Measurements from ENCODE around the gene FAF2.
"Not testable (repeated sequence)": the region's sequence is repeated elsewhere in the genome, so short reads cannot be mapped to it uniquely, and the experiment has no call there.

Gene FAF2

DNA sequence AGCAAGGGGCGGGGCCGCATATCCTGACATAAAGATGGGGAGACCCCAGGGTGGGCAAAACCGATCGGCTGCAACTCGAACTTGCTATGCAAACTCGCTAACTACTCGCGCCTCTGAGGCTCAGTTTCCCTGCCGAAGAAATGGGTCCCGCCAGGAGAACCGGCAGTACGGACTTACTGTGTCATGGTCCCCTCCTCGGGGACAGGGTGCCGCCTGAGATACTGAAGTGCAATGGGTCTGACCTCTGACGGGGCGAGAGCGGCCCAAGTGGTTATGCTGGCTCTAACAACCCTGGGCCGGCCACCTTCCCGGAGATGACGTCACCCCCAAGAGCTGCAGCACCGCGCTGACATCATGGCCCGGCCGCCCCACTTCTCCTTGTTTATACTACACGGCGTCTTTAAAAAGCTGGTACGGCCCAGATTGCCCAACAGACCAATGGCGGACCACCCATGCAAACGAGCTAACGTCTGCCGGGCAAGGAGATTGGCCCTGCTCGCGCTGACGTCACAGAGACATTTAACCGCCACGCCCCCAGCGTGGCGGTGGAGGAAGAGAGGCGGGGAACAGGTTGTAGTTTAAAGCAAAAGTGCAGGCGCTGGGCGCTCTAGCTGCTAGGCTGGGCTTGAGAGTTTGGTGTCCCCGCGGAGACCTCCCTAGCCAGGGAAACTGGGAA is 89.5 kb downstream of the FAF2 start:
- in situ Hi-C loops (cut with MboI; ENCODE audit: low pct_unique_long_range_greater_than_20kb, low sequenced_read_pairs), result no loop called here
- DNase-seq, result peak; percentile 99

DNA sequence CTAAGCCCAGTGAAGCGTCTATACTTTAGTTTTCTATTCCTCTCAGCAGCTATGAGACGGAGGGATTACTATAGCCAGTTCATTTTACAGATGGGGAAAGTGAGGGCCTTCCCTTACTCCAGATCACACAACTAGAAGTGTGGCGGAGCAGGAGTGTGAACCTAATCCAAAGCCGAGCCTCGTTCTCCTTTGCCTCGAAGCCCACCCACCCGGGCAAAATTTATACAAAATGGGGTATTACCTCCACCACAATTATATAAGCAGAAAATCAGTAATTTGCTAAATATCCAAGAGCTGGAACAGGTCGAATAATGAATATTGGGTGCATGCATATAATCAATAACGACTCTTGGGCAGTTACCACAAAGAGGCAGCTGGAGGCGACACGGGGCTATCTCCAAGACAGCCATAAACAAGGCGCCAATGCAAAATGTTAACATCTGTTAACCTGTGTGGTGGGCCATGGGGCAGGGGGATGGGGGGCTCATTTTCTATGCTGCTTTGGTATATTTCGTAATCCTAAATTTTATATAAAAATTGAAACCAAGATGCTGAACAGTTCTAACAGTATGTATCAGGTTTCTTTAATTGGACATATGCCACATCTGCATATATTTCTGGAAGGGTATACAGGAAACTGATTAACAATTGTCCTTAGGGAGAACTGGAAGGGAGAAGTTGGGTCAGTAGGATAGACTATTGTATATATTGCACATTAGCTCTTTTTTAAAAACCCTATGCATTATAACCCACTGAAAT is 90.2 kb downstream of the FAF2 start:
- in situ Hi-C loops (cut with MboI; ENCODE audit: low pct_unique_long_range_greater_than_20kb, low sequenced_read_pairs), result no loop called here
- DNase-seq, result peak; percentile 27

DNA sequence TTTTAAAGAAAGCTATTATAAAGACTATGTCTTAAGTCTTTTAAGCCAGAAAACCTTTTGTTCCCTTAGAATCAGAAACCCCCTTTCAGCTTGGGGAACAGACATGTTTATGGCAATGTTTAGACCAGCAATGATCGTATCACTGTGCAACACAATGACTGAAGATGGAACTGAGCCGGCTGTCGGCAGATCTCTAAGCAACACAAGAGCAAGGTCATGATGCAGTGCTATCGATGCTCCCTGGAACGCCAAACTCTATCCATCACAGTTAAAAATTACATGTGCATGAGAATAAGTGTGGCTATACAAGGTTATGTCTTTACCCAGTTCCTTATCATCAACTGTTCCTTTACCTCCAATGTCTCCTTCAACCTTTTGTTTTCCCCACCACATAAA is 90.8 kb downstream of the FAF2 start:
- DNase-seq, result no peak

DNA sequence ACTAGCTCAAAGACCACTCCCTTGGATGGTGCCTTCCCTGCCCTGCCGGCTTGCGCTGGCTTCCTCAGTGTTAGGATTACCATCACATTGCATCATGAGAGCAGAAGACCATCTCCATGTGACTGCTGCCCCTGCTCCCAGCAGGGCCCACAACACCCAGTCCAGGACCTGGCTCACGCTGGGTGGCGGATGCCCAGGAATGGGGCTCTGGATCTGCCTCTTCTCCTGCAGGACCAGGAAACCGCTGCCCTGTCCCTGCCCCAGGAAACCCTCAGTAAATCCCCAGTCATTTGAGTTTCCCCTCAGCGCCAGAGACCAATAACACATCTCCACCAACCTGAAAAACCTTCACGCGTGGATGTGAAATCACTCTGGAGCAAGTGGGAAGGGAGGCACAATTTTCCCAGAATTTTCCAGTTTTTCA is 92.3 kb downstream of the FAF2 start:
- DNase-seq, result no peak
- in situ Hi-C loops (cut with MboI; ENCODE audit: low pct_unique_long_range_greater_than_20kb, low sequenced_read_pairs), result no loop called here

More for the DNA sequence above, 90.8 kb downstream of the FAF2 start:
- in situ Hi-C loops (cut with MboI; ENCODE audit: low pct_unique_long_range_greater_than_20kb, low sequenced_read_pairs), result no loop called here

DNA sequence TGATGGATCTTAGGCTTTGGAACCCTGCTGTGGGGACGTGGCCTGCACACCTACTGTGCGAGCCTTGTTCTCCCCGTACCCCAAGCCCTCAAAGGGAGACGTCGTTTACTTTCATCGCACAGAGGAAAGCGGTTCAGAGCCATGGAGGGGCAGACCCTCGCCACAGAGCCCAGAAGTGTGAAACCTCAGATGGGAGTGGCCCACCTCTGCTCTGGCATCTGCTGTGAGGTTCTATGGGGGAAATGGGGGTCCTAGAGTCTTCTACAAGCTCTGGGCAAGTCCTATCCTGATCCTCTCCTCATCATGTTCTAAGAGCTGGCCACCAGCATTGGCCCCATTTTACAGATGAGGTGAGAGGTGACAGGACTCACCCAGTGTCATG is 92.8 kb downstream of the FAF2 start:
- in situ Hi-C loops (cut with MboI; ENCODE audit: low pct_unique_long_range_greater_than_20kb, low sequenced_read_pairs), result no loop called here
- no peak for DNase-seq

DNA sequence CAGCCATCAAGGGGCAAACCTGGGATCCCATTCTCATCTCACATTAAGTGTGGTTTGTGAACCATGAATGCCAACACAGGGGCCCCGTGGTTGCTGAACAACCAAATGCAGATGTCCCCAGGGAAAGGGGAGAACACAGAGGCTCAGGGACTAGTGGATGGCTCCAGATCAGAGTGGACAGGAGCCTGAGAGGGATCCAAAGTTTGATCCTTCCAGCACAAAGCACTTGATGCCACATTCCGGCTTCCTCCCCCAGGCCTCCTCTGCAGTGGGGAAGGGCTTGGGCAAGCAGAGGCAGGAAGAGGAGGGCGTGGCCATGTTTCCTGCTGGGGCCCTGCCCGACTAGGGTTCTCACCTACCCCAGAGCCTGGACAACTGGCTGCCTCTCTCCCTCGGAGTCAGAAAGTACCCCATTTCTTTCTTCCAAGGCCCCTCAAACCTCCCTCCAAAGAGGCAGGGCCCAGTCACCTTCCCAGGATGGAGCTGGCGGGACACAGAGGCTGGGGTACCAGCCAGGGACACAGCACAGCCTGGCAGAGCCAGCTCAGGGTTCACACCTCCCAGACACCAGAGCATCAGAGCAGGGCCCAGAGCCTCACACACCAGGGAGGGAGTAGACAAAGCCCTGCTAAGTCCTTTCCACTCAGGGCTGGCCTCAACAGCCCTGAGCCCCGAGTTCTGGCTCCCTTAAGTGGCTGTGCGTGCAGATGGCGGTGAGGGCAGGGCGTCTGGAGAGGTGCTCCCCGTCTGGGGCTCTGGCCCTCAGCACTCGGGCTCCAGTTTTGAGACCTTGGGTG is 93.4 kb downstream of the FAF2 start:
- peak; percentile 88 for DNase-seq
- in situ Hi-C loops (cut with MboI; ENCODE audit: low pct_unique_long_range_greater_than_20kb, low sequenced_read_pairs), result no loop called here

DNA sequence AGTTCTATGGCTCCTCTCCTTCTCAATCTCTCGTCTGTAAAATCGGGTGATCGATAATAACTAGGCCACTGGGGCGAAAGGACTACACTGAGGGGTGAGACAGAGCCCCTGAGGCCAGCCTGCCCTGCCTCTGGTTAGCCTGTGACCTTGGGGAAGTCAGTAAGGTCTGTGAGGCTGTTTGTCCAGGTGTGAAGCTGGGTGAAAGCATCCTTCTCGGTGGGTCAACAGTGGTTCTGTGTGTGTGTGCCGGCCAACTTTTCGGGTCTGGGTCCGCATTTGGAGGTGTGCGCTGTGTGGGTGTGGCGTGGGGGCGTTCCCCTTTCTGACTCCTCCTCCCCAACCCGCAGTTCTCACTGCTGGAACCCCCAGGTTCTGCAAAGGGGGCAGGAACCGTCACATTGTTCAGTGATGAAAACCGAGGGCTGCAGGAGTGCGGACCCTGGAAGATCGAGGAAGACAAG is 94.0 kb downstream of the FAF2 start:
- DNase-seq, result peak; percentile 71
- in situ Hi-C loops (cut with MboI; ENCODE audit: low pct_unique_long_range_greater_than_20kb, low sequenced_read_pairs), result no loop called here

DNA sequence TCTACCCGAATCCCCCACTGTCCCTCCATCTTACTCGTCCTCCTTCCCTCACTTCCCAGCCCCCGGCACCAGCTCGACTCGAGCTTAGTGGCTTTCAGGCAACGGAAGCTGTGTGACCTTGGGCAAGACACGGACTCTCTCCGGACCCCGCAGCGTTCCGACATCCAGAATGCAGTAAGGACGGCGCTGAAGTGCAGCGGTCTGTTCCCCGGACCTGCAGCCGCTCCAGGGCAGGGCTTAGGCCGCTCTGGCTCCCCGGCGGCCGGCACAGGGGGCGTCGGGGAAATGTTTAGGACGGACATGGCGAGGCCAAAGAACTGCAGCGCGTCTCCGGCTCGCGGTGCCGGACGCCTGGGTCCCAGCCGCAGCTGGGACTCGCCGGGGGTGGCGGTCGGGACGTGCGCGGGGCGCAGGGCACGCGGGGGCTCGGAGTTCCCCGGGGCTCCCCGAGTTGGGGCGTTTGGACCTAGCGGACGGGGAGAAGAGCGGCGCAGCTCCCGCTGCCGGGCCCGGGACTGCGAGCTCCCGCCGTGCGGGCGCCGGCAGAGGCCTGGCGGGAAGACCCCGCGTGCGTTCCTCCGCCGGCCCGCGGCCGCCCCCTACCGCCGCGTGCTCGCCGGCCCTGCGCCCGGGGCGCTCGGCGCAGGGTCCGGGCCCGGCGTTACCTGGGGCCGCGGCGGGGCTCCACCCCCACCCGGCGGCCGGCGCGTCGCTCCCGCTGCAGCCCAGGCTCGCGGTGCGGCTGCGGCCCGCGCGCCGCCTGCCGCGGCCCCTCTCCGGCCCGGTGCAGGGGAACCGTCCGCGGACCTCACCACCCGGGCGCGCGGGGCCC is 94.6 kb downstream of the FAF2 start:
- in situ Hi-C loops (cut with MboI; ENCODE audit: low pct_unique_long_range_greater_than_20kb, low sequenced_read_pairs), result no loop called here
- no peak for DNase-seq

DNA sequence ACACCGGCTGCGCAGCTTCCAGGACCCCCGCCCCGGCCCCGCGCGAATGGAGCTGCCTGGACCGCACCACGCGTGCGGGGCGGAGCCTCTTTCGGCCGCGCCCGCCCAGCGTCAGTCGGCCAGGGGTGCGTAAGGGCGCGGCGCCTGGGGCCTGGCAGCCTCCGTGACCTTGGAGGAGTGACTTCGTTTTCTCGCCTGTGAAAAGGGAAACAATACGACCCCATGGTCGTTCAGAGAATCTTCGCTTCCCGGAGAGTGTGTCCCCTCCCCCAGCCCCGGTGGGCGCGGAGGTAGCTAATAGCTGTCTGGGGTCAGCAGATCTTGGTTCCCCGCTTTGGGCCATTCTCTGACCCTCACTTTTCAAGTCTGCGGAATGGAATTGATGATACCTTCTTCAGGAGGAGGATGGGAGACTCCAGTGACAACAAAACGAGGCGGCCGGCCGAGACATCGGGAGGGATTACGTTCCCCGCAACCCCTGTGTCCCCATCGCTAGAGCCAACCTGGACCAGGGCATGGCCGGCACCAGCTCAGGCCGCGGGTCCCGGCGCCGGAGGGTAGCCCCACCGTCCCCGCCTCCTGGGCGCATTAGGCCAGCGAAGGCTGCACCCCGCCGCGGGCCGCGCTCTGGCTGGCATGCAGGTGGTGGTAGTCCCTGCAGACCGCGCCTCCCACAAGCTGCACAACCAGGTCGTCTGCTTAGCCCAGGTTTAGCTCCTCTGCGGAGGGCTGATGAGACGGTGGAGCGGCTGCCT is 95.4 kb downstream of the FAF2 start:
- in situ Hi-C loops (cut with MboI; ENCODE audit: low pct_unique_long_range_greater_than_20kb, low sequenced_read_pairs), result no loop called here
- DNase-seq, result peak; percentile 80

DNA sequence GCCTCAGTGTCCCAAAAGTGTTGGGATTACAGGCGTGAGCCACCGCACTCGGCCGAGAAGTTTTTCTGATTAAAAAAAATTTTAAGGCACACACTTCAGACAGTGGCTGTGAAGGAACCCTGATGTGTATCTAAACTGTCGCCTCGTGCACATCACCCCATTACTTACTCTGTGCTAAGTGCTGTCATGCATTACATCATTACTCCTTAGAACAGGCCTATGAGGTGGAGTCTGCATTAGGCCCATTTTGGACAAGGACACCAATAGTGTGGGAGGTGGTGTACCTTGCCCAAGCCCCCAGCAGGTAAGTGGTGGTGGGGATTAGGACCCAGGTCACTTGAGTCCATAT is 97.2 kb downstream of the FAF2 start:
- DNase-seq, result no peak
- in situ Hi-C loops (cut with MboI; ENCODE audit: low pct_unique_long_range_greater_than_20kb, low sequenced_read_pairs), result no loop called here

DNA sequence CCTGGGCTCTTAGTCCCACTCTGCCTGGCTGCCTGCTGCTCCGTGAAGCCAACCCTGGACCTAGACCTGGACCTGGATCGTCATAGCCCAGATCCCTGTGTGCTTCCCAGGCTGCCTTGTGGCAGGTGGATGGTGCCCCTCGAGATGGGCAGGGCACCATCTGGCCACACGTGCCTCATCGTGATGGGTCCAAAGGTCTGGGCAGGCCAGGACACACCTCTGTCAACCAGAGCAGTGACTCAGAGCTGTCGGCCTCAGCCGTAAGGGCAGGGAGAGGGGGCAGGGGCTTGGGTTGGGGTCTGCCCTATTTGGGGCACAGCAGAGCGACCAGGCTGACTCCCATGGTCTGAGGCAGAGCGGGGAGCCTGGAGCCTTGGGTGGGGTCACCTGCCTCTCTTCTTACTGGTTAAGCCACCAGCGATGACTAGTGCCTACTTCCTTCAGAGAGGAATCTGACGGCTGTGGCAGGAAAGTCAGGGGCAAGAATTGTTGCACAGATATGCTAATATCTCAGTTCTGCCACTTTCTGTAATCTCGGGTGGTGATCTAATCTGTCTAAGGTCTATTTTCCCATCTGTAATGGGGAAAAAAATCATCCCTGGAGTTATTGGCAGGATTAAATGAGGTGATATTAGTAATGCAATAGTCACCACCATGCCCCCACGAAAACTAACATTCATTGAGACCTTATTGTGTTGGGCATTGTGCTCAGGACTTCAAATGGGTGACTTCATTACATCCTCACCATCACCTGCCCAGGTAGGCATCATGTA is 97.7 kb downstream of the FAF2 start:
- no peak for DNase-seq
- in situ Hi-C loops (cut with MboI; ENCODE audit: low pct_unique_long_range_greater_than_20kb, low sequenced_read_pairs), result no loop called here

DNA sequence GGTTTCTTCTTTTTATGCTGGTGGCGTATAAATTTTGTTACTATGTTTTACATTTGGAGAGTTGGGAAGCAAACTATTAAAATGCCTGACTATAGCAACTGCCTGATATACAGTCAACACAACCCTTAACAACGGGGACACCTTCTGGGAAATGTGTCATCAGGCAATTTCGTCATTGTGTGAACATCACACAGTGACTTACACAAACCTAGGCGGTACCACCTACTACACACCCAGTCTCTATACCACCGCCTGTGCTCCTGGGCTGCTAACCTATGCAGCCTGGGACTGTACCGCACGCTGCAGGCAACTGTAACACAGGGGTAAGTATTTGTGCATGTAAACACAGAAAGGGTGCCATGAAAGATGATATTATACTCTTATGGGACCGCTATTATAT is 99.6 kb downstream of the FAF2 start:
- DNase-seq, result no peak
- in situ Hi-C loops (cut with MboI; ENCODE audit: low pct_unique_long_range_greater_than_20kb, low sequenced_read_pairs), result no loop called here

DNA sequence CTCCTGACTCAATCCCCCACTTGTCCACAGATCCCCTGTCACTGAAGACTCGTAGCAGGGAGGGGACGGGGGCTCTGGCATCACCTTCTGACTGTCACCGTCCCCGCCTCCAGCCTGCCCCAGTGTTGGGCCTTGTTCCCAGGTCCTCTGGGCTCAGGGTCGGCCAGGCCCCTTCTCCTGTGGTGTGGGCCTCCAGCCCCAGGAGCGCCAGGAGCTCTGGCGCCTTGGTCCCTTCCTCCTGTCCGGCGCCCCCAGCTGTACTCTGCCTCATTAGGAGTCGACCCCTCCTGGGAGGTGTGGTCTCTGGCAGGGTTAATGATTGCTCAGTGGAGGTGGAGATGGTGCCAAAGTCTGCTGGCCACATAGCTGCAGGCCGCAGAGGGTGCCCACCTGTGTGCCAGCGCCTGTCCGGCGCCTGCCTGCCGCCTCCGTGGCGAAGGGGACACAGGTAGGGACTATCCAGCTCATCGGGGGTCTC is 100.8 kb downstream of the FAF2 start, which contains the start of gene CDHR2:
Gene CDHR2 (plus strand): TSS at position 376 of the 478 bp plus-strand sequence. CDS start 16,011 bp downstream, outside the sequence.
- DNase-seq, result no peak
- in situ Hi-C loops (cut with MboI; ENCODE audit: low pct_unique_long_range_greater_than_20kb, low sequenced_read_pairs), result no loop called here

DNA sequence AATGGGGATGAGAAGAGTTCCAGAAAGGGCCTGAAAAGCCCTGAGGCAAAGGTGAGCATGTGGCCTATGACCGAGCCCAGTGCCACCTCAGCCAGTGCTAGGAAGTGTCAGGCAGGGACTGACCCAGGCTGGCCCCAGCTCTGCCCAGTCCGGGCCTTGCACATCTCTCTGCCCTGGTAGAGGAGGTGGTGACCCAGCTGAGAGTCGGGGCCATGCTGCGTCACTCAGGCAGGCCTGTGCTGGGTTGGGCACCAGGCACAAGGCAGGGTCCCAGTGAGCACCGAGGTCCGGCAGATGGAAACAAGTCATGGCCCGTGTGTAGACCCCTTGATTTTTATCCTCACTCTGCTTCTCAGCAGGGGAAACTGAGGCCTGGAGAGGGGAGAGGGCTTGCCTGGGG is 101.7 kb downstream of the FAF2 start:
- no peak for DNase-seq
- in situ Hi-C loops (cut with MboI; ENCODE audit: low pct_unique_long_range_greater_than_20kb, low sequenced_read_pairs), result no loop called here

DNA sequence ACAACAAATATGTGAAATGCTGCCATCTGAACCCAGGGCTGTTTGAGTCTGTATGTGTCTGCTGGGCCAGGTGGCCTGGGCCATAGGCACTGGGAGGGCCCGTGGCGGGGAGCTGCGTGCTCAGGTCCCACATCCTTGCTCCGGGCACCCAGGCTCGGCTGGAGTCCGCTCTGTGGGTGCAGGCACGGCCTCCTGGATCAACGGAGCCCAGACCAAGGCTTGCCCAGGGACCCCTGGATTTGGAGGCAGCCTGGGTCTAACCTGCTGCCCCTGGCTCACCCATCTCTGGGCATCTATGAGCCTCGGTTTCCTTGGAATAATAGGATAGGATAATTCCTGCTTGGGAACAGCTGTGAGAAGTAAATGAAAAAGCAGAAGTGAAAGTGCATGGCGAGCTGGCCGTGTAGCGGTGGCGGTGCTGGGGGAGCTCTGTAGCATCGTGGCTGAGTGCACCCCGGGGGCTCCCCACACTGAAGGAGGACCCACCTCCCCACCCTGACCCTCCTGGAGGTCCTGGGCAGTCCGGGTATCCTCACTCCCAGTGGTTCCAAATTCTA is 102.2 kb downstream of the FAF2 start:
- in situ Hi-C loops (cut with MboI; ENCODE audit: low pct_unique_long_range_greater_than_20kb, low sequenced_read_pairs), result no loop called here
- no peak for DNase-seq

DNA sequence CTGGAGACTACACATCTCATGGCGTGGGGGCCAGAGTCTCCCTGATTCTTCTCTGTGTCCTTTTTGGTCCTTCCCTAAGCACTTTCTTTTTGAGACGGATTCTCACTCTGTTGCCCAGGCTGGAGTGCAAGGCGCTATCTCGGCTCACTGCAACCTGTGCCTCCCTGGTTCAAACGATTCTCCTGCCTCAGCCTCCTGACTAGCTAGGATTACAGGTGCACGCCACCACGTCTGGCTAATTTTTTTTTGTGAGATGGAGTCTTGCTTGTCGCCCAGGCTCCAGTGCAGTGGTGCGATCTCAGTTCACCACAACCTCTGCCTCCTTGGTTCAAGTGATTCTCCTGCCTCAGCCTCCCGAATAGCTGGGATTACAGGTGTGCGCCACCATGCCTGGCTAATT is 102.8 kb downstream of the FAF2 start:
- in situ Hi-C loops (cut with MboI; ENCODE audit: low pct_unique_long_range_greater_than_20kb, low sequenced_read_pairs); DNase-seq: not testable (repeated sequence)

DNA sequence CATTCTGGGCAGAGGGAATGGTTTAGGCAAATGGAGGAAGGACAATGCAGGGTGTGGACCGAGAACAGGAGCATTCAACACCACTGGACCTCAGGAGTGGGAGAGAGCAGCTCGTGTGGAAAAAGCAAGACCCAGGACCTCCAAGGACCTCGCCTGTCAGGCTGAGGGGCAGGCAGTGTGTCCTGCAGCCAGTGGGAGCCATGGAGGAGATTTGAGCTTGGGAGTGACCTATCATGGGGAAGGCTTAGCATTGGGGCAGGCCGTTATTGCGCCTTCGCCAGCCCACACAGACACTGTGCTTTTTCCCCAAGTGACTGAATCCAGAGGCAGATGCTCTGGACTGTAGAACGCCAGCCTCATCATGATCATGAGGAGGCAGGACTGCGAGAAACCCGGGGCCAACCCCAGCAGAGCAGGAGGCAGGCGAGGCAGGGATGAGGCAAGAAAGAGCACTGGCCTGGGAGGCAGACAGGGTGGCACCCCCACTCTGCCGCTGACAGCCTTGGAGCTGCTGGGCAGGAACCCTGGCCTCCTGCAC is 104.2 kb downstream of the FAF2 start:
- in situ Hi-C loops (cut with MboI; ENCODE audit: low pct_unique_long_range_greater_than_20kb, low sequenced_read_pairs), result no loop called here

More for the DNA sequence above, 104.2 kb downstream of the FAF2 start:
- no peak for DNase-seq
